HCT116 (cell line): ENCODE data around the gene HIVEP3. TPM values are rescaled to one million over a fixed set of nuclear protein-coding genes. Genes with fewer than 3 reads are reported as not detected.

Experiments
- ATAC-seq: fragments of 200-7000 bp; cut with Tn5 transposase; 2 replicates; pipeline ENCODE4 v1.9.1; 2020; ENCODE audit warnings: mild to moderate bottlenecking, moderate library complexity
- BruUV-seq: library from RNA; stranded (reverse); fragments of 400-500 nt; replicated peaks from 2 replicates; lab custom pipeline; 2021; lab: Mats Ljungman, UMichigan
- CTCF ChIA-PET: fragments of 300-600 bp; sonication (Branson Sonifier 250); formaldehyde crosslinking; loops from one replicate; lab custom pipeline; 2021; ENCODE audit warnings: antibody characterized with exemption; lab: Charles Lee
- POLR2A ChIA-PET: fragments of 300-600, 350-600 bp; sonication (Branson Sonifier 250); formaldehyde crosslinking; loops from one replicate; lab custom pipeline; 2021; ENCODE audit warnings: antibody characterized with exemption; lab: Charles Lee
- RAD21 ChIA-PET, 2 experiments: fragments of 300-600 bp; sonication (Branson Sonifier 250); formaldehyde crosslinking; loops; one replicate each; lab custom pipeline; 2023; ENCODE audit warnings: low total read pairs in 2 of 2; ENCODE audit not compliant: uncharacterized antibody in 2 of 2, unreplicated experiment in 2 of 2, low non-redundant PET in 1 of 2; lab: Charles Lee
- DNase-seq: peaks from one replicate; pipeline ENCODE4 v3.0.0-alpha.2; 2010; ENCODE audit warnings: low read depth, low spot score
- H2AFZ ChIP-seq: fragments of 200-600 bp; shearing (Covaris generic), sonication (generic); 2 replicates; pipeline ENCODE4 v1.6.1; 2017; ENCODE audit warnings: low read depth, mixed run types, mixed read lengths, antibody characterized with exemption, low read length; ENCODE audit not compliant: poor library complexity, severe bottlenecking
- H3K27ac ChIP-seq: 2 replicates; pipeline ENCODE4 v1.5.1; 2012; ENCODE audit warnings: low read depth, low read length
- H3K27me3 ChIP-seq: fragments of 200-600 bp; sonication (generic); 2 replicates; pipeline ENCODE4 v1.6.1; 2016; ENCODE audit warnings: mixed run types, low read length, mixed read lengths; ENCODE audit not compliant: insufficient read depth
- H3K36me3 ChIP-seq, 2 experiments: fragments of 200-500 bp in 1 of 2; fragments of 200-600 bp in 1 of 2; sonication (Bioruptor generic) in 1 of 2; sonication (generic) in 1 of 2; 2 replicates each; pipeline versions ENCODE4 v1.5.1 to v1.6.1; 2014 to 2016; ENCODE audit warnings: low read length in 2 of 2, inconsistent platforms in 1 of 2, mixed read lengths in 1 of 2, mixed run types in 1 of 2; ENCODE audit not compliant: insufficient read depth in 2 of 2, control insufficient read depth in 1 of 2
- H3K4me1 ChIP-seq, 2 experiments: fragments of 200-600 bp in 1 of 2; sonication (generic) in 1 of 2; 2 replicates each; pipeline versions ENCODE4 v1.5.1 to v1.6.1; 2012 to 2017; ENCODE audit warnings: low read length in 2 of 2, inconsistent platforms in 1 of 2, mild to moderate bottlenecking in 1 of 2, mixed read lengths in 1 of 2, mixed run types in 1 of 2, moderate library complexity in 1 of 2; ENCODE audit not compliant: insufficient read depth in 2 of 2, control insufficient read depth in 1 of 2
- H3K4me2 ChIP-seq: fragments of 200-600 bp; sonication (generic); 2 replicates; pipeline ENCODE4 v1.6.1; 2017; ENCODE audit warnings: mixed run types, low read length, mixed read lengths
- H3K4me3 ChIP-seq, 2 experiments: fragments of 200-600 bp in 1 of 2; sonication (generic) in 1 of 2; replicated peaks in 1 of 2; 2 replicates each; pipeline ENCODE4 v1.5.1; 2011 to 2016; ENCODE audit warnings: low read length in 2 of 2, control low read depth in 1 of 2, low read depth in 1 of 2, mild to moderate bottlenecking in 1 of 2, mixed read lengths in 1 of 2, mixed run types in 1 of 2
- H3K79me2 ChIP-seq: fragments of 200-600 bp; sonication (generic); 2 replicates; pipeline ENCODE4 v1.6.1; 2017; ENCODE audit warnings: mild to moderate bottlenecking, mixed run types, low read length, moderate library complexity, mixed read lengths; ENCODE audit not compliant: insufficient read depth
- H3K9ac ChIP-seq: fragments of 200-600 bp; sonication (generic); 2 replicates; pipeline ENCODE4 v1.6.1; 2016; ENCODE audit warnings: low read length, mixed read lengths
- H3K9me2 ChIP-seq: fragments of 200-600 bp; sonication (generic), shearing (Covaris generic); 2 replicates; pipeline ENCODE4 v1.6.1; 2017; ENCODE audit warnings: mixed run types, mild to moderate bottlenecking, moderate library complexity; ENCODE audit not compliant: insufficient read depth
- H3K9me3 ChIP-seq, 2 experiments: fragments of 200-500 bp in 1 of 2; fragments of 200-600 bp in 1 of 2; sonication (Bioruptor generic) in 1 of 2; sonication (generic) in 1 of 2; 2 replicates each; pipeline ENCODE4 v1.6.1; 2014 to 2017; ENCODE audit warnings: low read length in 2 of 2, mixed read lengths in 2 of 2, inconsistent platforms in 1 of 2, low read depth in 1 of 2, mild to moderate bottlenecking in 1 of 2, mixed run types in 1 of 2, moderate library complexity in 1 of 2; ENCODE audit not compliant: control insufficient read depth in 1 of 2, insufficient read depth in 1 of 2
- H4K20me1 ChIP-seq: fragments of 200-600 bp; sonication (generic), shearing (Covaris generic); 2 replicates; pipeline ENCODE4 v1.6.1; 2017; ENCODE audit warnings: mixed run types, mild to moderate bottlenecking, moderate library complexity; ENCODE audit not compliant: insufficient read depth
- ATF3 ChIP-seq: IDR thresholded peaks from 2 replicates; pipeline ENCODE4 v1.6.1; 2012
- CBX3 ChIP-seq: IDR thresholded peaks from 2 replicates; pipeline ENCODE4 v1.6.1; 2012; ENCODE audit warnings: low read depth
- EGR1 ChIP-seq: IDR thresholded peaks from 2 replicates; pipeline ENCODE4 v1.6.1; 2012; ENCODE audit warnings: low read depth
- EZH2 ChIP-seq: fragments of 200-600 bp; sonication (generic); IDR thresholded peaks from 2 replicates; pipeline ENCODE4 v1.6.1; 2017; ENCODE audit warnings: antibody characterized with exemption, mixed run types
- FOSL1 ChIP-seq: IDR thresholded peaks from 2 replicates; pipeline ENCODE4 v1.6.1; 2012; ENCODE audit warnings: low read depth
- JUND ChIP-seq: IDR thresholded peaks from 2 replicates; pipeline ENCODE4 v1.6.1; 2012
- RAD21 ChIP-seq: IDR thresholded peaks from 2 replicates; pipeline ENCODE4 v1.6.1; 2012; ENCODE audit warnings: low read depth, mild to moderate bottlenecking
- SP1 ChIP-seq: IDR thresholded peaks from 2 replicates; pipeline ENCODE4 v1.6.1; 2012; ENCODE audit warnings: low read depth
- SRF ChIP-seq: IDR thresholded peaks from 2 replicates; pipeline ENCODE4 v1.6.1; 2012; ENCODE audit warnings: low read depth
- ZFX ChIP-seq: fragments of 450-650 bp; IDR thresholded peaks from 2 replicates; pipeline ENCODE4 v1.6.1; 2017
- ZNF274 ChIP-seq: fragments of 200-500 bp; sonication (Bioruptor generic); IDR thresholded peaks from 2 replicates; pipeline ENCODE4 v1.6.1; 2014; ENCODE audit warnings: mild to moderate bottlenecking, low read depth, low read length, inconsistent platforms
- intact Hi-C: fragments of 100-400 bp; cut with micrococcal nuclease; formaldehyde crosslinking; loops from 2 replicates; pipeline ENCODE4 v1.10.0; 2022
- total RNA-seq: library from RNA; stranded (reverse); gene quantifications from one replicate; pipeline ENCODE4 v1.2.1, GENCODE V29; 2021; ENCODE audit not compliant: unreplicated experiment

The HIVEP3 gene
- total RNA-seq, 1 experiment from 2014 or later, result 7.1 TPM

DNA sequence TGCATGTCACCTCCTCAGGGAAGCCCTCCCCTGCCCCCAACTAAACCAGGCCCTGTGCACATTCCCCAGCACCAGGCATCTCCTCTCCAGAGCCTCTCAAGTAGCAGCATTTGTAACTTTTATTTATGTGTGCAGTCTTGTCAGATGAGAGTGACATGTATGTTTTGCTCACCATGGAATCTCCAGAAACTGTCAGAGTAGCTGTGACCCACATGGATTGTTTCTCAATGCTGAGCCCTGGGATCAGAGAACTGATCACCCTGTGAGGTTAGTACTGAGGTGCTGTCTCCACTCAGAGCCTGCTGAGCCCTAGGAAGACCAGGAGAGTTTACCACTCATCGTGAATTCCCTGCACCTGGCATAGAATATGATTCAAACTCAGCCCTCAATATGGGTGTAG is 243.3 kb downstream of the HIVEP3 start:
- Histone ChIP-seq H3K4me2 (no peak overlapping the region), H3K79me2 (no peaks in the 10 kb centered on the region), H2AFZ (no peak overlapping the region), H3K9me2 (no peaks in the 10 kb centered on the region), H3K36me3 (no peaks in the 10 kb centered on the region), H3K4me3 (no peak overlapping the region), H3K9me3 (no peaks in the 10 kb centered on the region), H3K4me1 (peaks cover 35 to 45% of the 10 kb centered on the region in 2 experiments), H3K27me3 (no peaks in the 10 kb centered on the region), H4K20me1 (no peaks in the 10 kb centered on the region), H3K27ac (no peak overlapping the region), H3K9ac (no peak overlapping the region)
- intact Hi-C loops, result no loop called here
- ChIA-PET POLR2A (no interaction called here), RAD21 (no interaction called here), CTCF (no interaction called here)
- ATAC-seq, result no peak
- no peak for DNase-seq
- TF ChIP-seq ZNF274 (no peak), SP1 (no peak), ZFX (no peak), EZH2 (no peak), SRF (no peak), FOSL1 (no peak), CBX3 (no peak), EGR1 (no peak), JUND (no peak), ATF3 (no peak), RAD21 (no peak)
- BruUV-seq, result no TSS peak

- no peak for ATAC-seq
- Histone ChIP-seq H3K79me2 (no peaks in the 10 kb centered on the region), H4K20me1 (no peaks in the 10 kb centered on the region), H3K4me3 (no peak overlapping the region), H3K9me3 (no peaks in the 10 kb centered on the region), H3K27me3 (no peaks in the 10 kb centered on the region), H3K4me1 (peaks cover 39 to 52% of the 10 kb centered on the region in 2 experiments), H3K9me2 (no peaks in the 10 kb centered on the region), H2AFZ (no peak overlapping the region), H3K36me3 (no peaks in the 10 kb centered on the region), H3K27ac (no peak overlapping the region), H3K4me2 (no peak overlapping the region), H3K9ac (no peak overlapping the region)
- CTCF ChIA-PET, result no interaction called here
- no peak for DNase-seq
- no TSS peak for BruUV-seq
- RAD21 ChIA-PET, result no interaction called here
- POLR2A ChIA-PET, result no interaction called here
- TF ChIP-seq ZFX, result no peak
- TF ChIP-seq SRF, result no peak
- TF ChIP-seq JUND, result no peak
- TF ChIP-seq FOSL1, result no peak
- TF ChIP-seq ATF3, result no peak
- no peak for TF ChIP-seq EGR1
- intact Hi-C loops, result no loop called here
These were observed 244.2 kb downstream of the HIVEP3 start for GRCh38 chr1:41674522-41674921.
